Measurements from ENCODE around the gene PCMTD2.
"Not testable (repeated sequence)": the region's sequence is repeated elsewhere in the genome, so short reads cannot be mapped to it uniquely, and the experiment has no call there.

The PCMTD2 gene

GRCh38 chr20:64303086-64303485 is 47.5 kb downstream of the PCMTD2 start:
- DNase-seq, result not testable (repeated sequence)

GRCh38 chr20:64313761-64314160 is 58.2 kb downstream of the PCMTD2 start:
- not testable (repeated sequence) for DNase-seq

- not testable (repeated sequence) for DNase-seq
These were observed 59.8 kb downstream of the PCMTD2 start for GRCh38 chr20:64315381-64315780.

GRCh38 chr20:64315884-64316283 is 60.3 kb downstream of the PCMTD2 start:
- DNase-seq, result not testable (repeated sequence)

- not testable (repeated sequence) for DNase-seq
These were observed 61.0 kb downstream of the PCMTD2 start for GRCh38 chr20:64316415-64317083.

GRCh38 chr20:64317331-64317730 is 61.8 kb downstream of the PCMTD2 start:
- DNase-seq, result not testable (repeated sequence)

- DNase-seq, result not testable (repeated sequence)
These were observed 62.5 kb downstream of the PCMTD2 start for GRCh38 chr20:64318056-64318455.

GRCh38 chr20:64322031-64322789 is 66.7 kb downstream of the PCMTD2 start:
- not testable (repeated sequence) for DNase-seq
